ENCODE data around the gene PCSK2. TPM values are rescaled to one million over a fixed set of nuclear protein-coding genes. Genes with fewer than 3 reads are reported as not detected.

Gene PCSK2
- polyA plus RNA-seq, 2 donors: 0.02 to 0.13 TPM

DNA sequence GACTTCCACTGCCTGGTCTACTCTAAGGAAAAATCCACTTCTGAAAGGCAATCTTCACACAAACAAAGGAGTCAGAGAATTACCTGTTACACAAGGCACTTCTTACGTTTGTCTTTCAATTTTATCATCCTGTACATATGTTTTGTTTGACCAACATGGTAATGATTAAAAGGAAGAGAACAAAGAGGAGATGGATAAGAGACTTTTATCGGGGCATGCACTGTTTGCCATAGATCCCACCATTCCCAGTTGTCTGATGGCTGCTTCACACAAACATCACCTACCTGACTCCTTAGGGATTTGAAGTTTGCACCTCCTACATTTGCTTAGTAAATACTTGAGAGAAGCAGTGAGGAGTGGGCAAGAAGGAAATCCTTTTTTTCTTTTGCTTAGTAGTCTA, 217.3 kb downstream of the PCSK2 start:
- WGBS, 2 donors: 31 to 40% methylated on average over 2 of the region's 2 CpGs
- H3K27ac ChIP-seq (ENCODE audit: low read depth in 2 of 2, low read length in 1 of 2): no peak overlapping the region
- peaks cover 0 to 2% of the 10 kb centered on the region in 2 donors for H3K9me3 ChIP-seq (ENCODE audit: control insufficient read depth in 2 of 2, insufficient read depth in 1 of 2, low read depth in 1 of 2, low read length in 1 of 2)
- H3K36me3 ChIP-seq (ENCODE audit: control insufficient read depth in 2 of 2, insufficient read depth in 2 of 2, low read length in 1 of 2): no peaks in the 10 kb centered on the region
- H3K4me1 ChIP-seq (ENCODE audit: control insufficient read depth in 2 of 2, insufficient read depth in 2 of 2, low read length in 1 of 2): no peaks in the 10 kb centered on the region
- H3K27me3 ChIP-seq (ENCODE audit: control insufficient read depth in 1 of 2, insufficient read depth in 2 of 2, low read length in 2 of 2): no peaks in the 10 kb centered on the region
- H3K4me3 ChIP-seq (ENCODE audit: low read depth in 1 of 2, low read length in 2 of 2): no peak overlapping the region

DNA sequence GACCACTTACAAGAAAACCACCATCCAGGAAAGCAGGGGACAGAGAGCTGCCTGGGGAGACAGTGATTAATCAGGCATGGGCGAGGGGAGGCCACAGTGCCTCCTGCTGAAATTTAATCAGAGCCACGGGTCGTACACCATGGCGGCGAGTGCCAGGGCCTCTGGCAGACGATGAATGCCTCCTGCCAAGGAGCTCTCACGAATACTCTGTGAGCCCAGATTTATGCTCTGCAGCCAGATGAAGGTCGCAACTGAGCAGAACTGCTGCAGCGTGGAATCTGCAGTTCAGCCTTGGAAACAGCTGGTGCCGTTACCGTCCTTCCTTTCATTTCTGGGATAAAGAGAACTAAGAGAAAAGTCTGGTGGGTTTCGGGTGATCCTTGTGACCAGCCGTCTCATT, 218.7 kb downstream of the PCSK2 start:
- Histone ChIP-seq H3K4me1 (ENCODE audit: control insufficient read depth in 2 of 2, insufficient read depth in 2 of 2, low read length in 1 of 2) (no peaks in the 10 kb centered on the region), H3K4me3 (ENCODE audit: low read depth in 1 of 2, low read length in 2 of 2) (no peak overlapping the region), H3K36me3 (ENCODE audit: control insufficient read depth in 2 of 2, insufficient read depth in 2 of 2, low read length in 1 of 2) (no peaks in the 10 kb centered on the region), H3K27me3 (ENCODE audit: control insufficient read depth in 1 of 2, insufficient read depth in 2 of 2, low read length in 2 of 2) (no peaks in the 10 kb centered on the region), H3K9me3 (ENCODE audit: control insufficient read depth in 2 of 2, insufficient read depth in 1 of 2, low read depth in 1 of 2, low read length in 1 of 2) (peaks cover 0 to 3% of the 10 kb centered on the region in 2 donors), H3K27ac (ENCODE audit: low read depth in 2 of 2, low read length in 1 of 2) (no peak overlapping the region)
- WGBS, 2 donors: 68 to 70% methylated on average over 13 of the region's 13 CpGs

DNA sequence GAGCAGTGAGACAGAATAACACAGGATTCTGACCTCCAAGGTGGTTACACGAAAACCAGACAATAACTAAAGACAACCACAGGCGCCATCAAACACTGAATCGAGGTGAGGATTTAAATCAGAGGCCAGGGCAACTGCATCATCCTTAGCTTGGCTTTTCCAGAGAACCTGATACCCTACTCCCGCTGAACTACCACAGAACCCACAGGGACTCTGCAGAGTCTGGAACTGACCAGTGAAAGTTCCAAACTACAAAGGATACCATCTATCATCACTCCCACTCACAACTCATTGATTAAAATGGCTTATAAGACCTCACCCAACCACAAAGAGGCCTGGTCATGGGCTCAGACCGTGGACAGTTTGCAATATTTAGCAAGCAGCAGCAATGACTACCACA, 219.3 kb downstream of the PCSK2 start:
- 64 to 78% methylated on average over 5 of the region's 5 CpGs for whole genome bisulfite sequencing, 2 donors
- no peaks in the 10 kb centered on the region for H3K4me1 ChIP-seq (ENCODE audit: control insufficient read depth in 2 of 2, insufficient read depth in 2 of 2, low read length in 1 of 2)

DNA sequence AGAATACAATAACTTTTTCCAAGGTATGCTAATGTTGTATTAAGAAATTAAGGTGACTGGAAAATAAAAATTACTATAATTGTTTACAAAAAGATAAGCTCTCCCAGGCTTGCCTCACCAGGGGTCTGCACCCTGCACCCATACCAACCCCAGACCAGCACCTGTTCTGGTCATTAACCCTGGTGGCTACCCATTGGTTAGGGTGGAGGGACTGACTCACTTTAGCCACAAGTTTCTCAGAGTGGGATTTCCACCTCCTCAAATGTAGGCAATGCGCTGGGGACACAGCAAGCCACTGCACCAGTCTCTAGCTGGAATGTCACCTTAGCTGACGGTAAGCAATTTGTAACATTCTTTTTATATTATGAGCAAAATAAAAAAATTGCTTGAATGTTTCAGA, 221.2 kb downstream of the PCSK2 start:
- Histone ChIP-seq H3K9me3 (ENCODE audit: control insufficient read depth in 2 of 2, insufficient read depth in 1 of 2, low read depth in 1 of 2, low read length in 1 of 2) (peaks cover 0 to 3% of the 10 kb centered on the region in 2 donors), H3K27ac (ENCODE audit: low read depth in 2 of 2, low read length in 1 of 2) (no peak overlapping the region), H3K27me3 (ENCODE audit: control insufficient read depth in 1 of 2, insufficient read depth in 2 of 2, low read length in 2 of 2) (no peaks in the 10 kb centered on the region), H3K4me1 (ENCODE audit: control insufficient read depth in 2 of 2, insufficient read depth in 2 of 2, low read length in 1 of 2) (no peaks in the 10 kb centered on the region), H3K36me3 (ENCODE audit: control insufficient read depth in 2 of 2, insufficient read depth in 2 of 2, low read length in 1 of 2) (no peaks in the 10 kb centered on the region), H3K4me3 (ENCODE audit: low read depth in 1 of 2, low read length in 2 of 2) (no peak overlapping the region)
- 92 to 95% methylated on average over 2 of the region's 2 CpGs for WGBS, 2 donors

More for the DNA sequence above, 219.3 kb downstream of the PCSK2 start:
- H3K4me3 ChIP-seq (ENCODE audit: low read depth in 1 of 2, low read length in 2 of 2): no peak overlapping the region
- H3K27me3 ChIP-seq (ENCODE audit: control insufficient read depth in 1 of 2, insufficient read depth in 2 of 2, low read length in 2 of 2): no peaks in the 10 kb centered on the region
- no peak overlapping the region for H3K27ac ChIP-seq (ENCODE audit: low read depth in 2 of 2, low read length in 1 of 2)
- H3K36me3 ChIP-seq (ENCODE audit: control insufficient read depth in 2 of 2, insufficient read depth in 2 of 2, low read length in 1 of 2): no peaks in the 10 kb centered on the region
- H3K9me3 ChIP-seq (ENCODE audit: control insufficient read depth in 2 of 2, insufficient read depth in 1 of 2, low read depth in 1 of 2, low read length in 1 of 2): peaks cover 0 to 3% of the 10 kb centered on the region in 2 donors

DNA sequence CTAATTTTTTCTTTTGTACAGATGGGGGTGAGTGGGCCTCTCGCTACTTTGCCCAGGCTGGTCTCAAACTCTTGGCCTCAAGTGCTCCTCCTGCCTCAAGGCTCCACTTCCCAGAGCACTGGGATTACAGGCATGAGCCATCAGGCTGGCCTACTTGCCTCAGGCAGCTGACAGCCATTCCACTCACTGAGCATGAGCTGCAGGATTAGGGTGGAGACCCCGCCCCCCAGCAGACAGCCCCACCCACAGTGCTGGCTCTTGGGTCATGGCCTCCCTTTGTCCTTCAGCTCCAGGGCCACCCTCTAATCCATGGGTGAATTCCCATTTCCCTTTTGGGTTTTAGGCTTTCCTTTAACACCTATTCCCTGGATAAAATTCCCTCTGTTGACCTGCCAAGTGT, 222.2 kb downstream of the PCSK2 start:
- peaks cover 3% of the 10 kb centered on the region in 2 donors for H3K9me3 ChIP-seq (ENCODE audit: control insufficient read depth in 2 of 2, insufficient read depth in 1 of 2, low read depth in 1 of 2, low read length in 1 of 2)
- H3K36me3 ChIP-seq (ENCODE audit: control insufficient read depth in 2 of 2, insufficient read depth in 2 of 2, low read length in 1 of 2): no peaks in the 10 kb centered on the region
- no peak overlapping the region for H3K4me3 ChIP-seq (ENCODE audit: low read depth in 1 of 2, low read length in 2 of 2)
- no peaks in the 10 kb centered on the region for H3K27me3 ChIP-seq (ENCODE audit: control insufficient read depth in 1 of 2, insufficient read depth in 2 of 2, low read length in 2 of 2)
- no peaks in the 10 kb centered on the region for H3K4me1 ChIP-seq (ENCODE audit: control insufficient read depth in 2 of 2, insufficient read depth in 2 of 2, low read length in 1 of 2)
- no peak overlapping the region for H3K27ac ChIP-seq (ENCODE audit: low read depth in 2 of 2, low read length in 1 of 2)
- 73 to 93% methylated on average over 2 of the region's 2 CpGs for WGBS, 2 donors

DNA sequence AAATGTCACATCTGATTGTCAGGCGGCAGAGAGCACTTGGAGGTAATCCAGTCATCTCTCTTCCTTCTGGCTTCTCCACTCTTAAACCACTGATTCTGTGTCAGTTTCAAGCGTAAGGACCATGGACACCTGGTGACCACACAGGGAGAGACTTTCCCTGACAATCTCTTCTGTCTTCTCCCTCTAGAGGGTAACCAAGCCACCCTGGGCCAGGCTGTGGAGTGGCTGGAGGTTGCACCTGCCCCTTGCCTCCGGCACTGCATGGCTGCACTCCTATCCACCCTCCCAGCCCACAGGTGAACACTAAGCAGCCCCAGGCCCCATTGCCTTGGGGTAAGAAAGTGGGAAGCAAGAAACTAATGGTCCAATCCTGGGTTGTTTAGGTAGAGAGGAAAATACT, 225.6 kb downstream of the PCSK2 start:
- H3K4me1 ChIP-seq (ENCODE audit: control insufficient read depth in 2 of 2, insufficient read depth in 2 of 2, low read length in 1 of 2): no peaks in the 10 kb centered on the region
- WGBS, 2 donors: 68 to 80% methylated on average over 3 of the region's 3 CpGs
- no peaks in the 10 kb centered on the region for H3K36me3 ChIP-seq (ENCODE audit: control insufficient read depth in 2 of 2, insufficient read depth in 2 of 2, low read length in 1 of 2)
- no peak overlapping the region for H3K4me3 ChIP-seq (ENCODE audit: low read depth in 1 of 2, low read length in 2 of 2)
- H3K27ac ChIP-seq (ENCODE audit: low read depth in 2 of 2, low read length in 1 of 2): no peak overlapping the region
- peaks cover 3% of the 10 kb centered on the region in 2 donors for H3K9me3 ChIP-seq (ENCODE audit: control insufficient read depth in 2 of 2, insufficient read depth in 1 of 2, low read depth in 1 of 2, low read length in 1 of 2)
- H3K27me3 ChIP-seq (ENCODE audit: control insufficient read depth in 1 of 2, insufficient read depth in 2 of 2, low read length in 2 of 2): peaks cover 0 to 4% of the 10 kb centered on the region in 2 donors

- 90% methylated on average over 22 of the region's 22 CpGs for WGBS, 2 donors
- Histone ChIP-seq H3K27ac (ENCODE audit: low read depth in 2 of 2, low read length in 1 of 2) (no peak overlapping the region), H3K36me3 (ENCODE audit: control insufficient read depth in 2 of 2, insufficient read depth in 2 of 2, low read length in 1 of 2) (no peaks in the 10 kb centered on the region), H3K4me1 (ENCODE audit: control insufficient read depth in 2 of 2, insufficient read depth in 2 of 2, low read length in 1 of 2) (no peaks in the 10 kb centered on the region), H3K9me3 (ENCODE audit: control insufficient read depth in 2 of 2, insufficient read depth in 1 of 2, low read depth in 1 of 2, low read length in 1 of 2) (peaks cover 3% of the 10 kb centered on the region in 2 donors), H3K27me3 (ENCODE audit: control insufficient read depth in 1 of 2, insufficient read depth in 2 of 2, low read length in 2 of 2) (peaks cover 0 to 4% of the 10 kb centered on the region in 2 donors), H3K4me3 (ENCODE audit: low read depth in 1 of 2, low read length in 2 of 2) (no peak overlapping the region)
Measured at GRCh38 chr20:17453592-17453991, 226.8 kb downstream of the PCSK2 start.

DNA sequence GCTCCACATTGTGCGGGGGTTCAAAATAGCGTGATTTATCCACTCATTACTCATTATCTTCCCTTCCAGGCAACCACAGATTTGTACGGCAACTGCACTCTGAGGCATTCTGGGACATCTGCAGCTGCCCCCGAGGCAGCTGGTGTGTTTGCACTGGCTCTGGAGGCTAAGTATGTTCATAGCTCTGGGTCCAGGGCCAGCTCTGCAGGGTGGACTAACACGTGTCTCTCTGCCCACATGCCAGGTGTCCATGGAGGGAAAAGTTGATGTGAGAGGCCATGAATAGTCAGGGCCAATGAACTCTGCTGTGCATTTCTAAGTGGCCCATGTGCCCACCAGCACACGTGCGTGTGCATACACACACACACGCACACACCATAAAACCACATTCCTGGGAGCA, 229.4 kb downstream of the PCSK2 start:
- Histone ChIP-seq H3K9me3 (ENCODE audit: control insufficient read depth in 2 of 2, insufficient read depth in 1 of 2, low read depth in 1 of 2, low read length in 1 of 2) (peaks cover 0 to 3% of the 10 kb centered on the region in 2 donors), H3K27me3 (ENCODE audit: control insufficient read depth in 1 of 2, insufficient read depth in 2 of 2, low read length in 2 of 2) (peaks cover 0 to 4% of the 10 kb centered on the region in 2 donors), H3K4me1 (ENCODE audit: control insufficient read depth in 2 of 2, insufficient read depth in 2 of 2, low read length in 1 of 2) (no peaks in the 10 kb centered on the region), H3K27ac (ENCODE audit: low read depth in 2 of 2, low read length in 1 of 2) (no peak overlapping the region), H3K4me3 (ENCODE audit: low read depth in 1 of 2, low read length in 2 of 2) (no peak overlapping the region), H3K36me3 (ENCODE audit: control insufficient read depth in 2 of 2, insufficient read depth in 2 of 2, low read length in 1 of 2) (no peaks in the 10 kb centered on the region)
- WGBS, 2 donors: 68 to 79% methylated on average over 8 of the region's 8 CpGs

- Histone ChIP-seq H3K4me3 (ENCODE audit: low read depth in 1 of 2, low read length in 2 of 2) (no peak overlapping the region), H3K9me3 (ENCODE audit: control insufficient read depth in 2 of 2, insufficient read depth in 1 of 2, low read depth in 1 of 2, low read length in 1 of 2) (peaks cover 0 to 3% of the 10 kb centered on the region in 2 donors), H3K27me3 (ENCODE audit: control insufficient read depth in 1 of 2, insufficient read depth in 2 of 2, low read length in 2 of 2) (peaks cover 0 to 4% of the 10 kb centered on the region in 2 donors), H3K36me3 (ENCODE audit: control insufficient read depth in 2 of 2, insufficient read depth in 2 of 2, low read length in 1 of 2) (no peaks in the 10 kb centered on the region), H3K4me1 (ENCODE audit: control insufficient read depth in 2 of 2, insufficient read depth in 2 of 2, low read length in 1 of 2) (no peaks in the 10 kb centered on the region), H3K27ac (ENCODE audit: low read depth in 2 of 2, low read length in 1 of 2) (no peak overlapping the region)
- WGBS, 2 donors: 56 to 71% methylated on average over 1 of the region's 1 CpG
Measured at GRCh38 chr20:17457079-17457478, 230.2 kb downstream of the PCSK2 start.

GRCh38 chr20:17457588-17458190, 230.8 kb downstream of the PCSK2 start:
- Histone ChIP-seq H3K27me3 (ENCODE audit: control insufficient read depth in 1 of 2, insufficient read depth in 2 of 2, low read length in 2 of 2) (peaks cover 0 to 4% of the 10 kb centered on the region in 2 donors), H3K9me3 (ENCODE audit: control insufficient read depth in 2 of 2, insufficient read depth in 1 of 2, low read depth in 1 of 2, low read length in 1 of 2) (peaks cover 0 to 3% of the 10 kb centered on the region in 2 donors), H3K27ac (ENCODE audit: low read depth in 2 of 2, low read length in 1 of 2) (no peak overlapping the region), H3K36me3 (ENCODE audit: control insufficient read depth in 2 of 2, insufficient read depth in 2 of 2, low read length in 1 of 2) (no peaks in the 10 kb centered on the region), H3K4me3 (ENCODE audit: low read depth in 1 of 2, low read length in 2 of 2) (no peak overlapping the region), H3K4me1 (ENCODE audit: control insufficient read depth in 2 of 2, insufficient read depth in 2 of 2, low read length in 1 of 2) (no peaks in the 10 kb centered on the region)
- WGBS, 2 donors: 85 to 87% methylated on average over 6 of the region's 6 CpGs

Measured in esophagus (tissue), 2 donors.